Endothelial cell of umbilical vein (primary cell): Measurements from ENCODE around the gene KLHL30. TPM values are rescaled to one million over a fixed set of nuclear protein-coding genes. Genes with fewer than 3 reads are reported as not detected.

ENCODE experiments used
- BruUV-seq: library from RNA; stranded (reverse); fragments of 400-500 nt; replicated peaks from 2 replicates; lab custom pipeline; 2021; lab: Mats Ljungman, UMichigan
- CTCF ChIA-PET: fragments of 300-600, 350-600 bp; sonication (Branson Sonifier 250); formaldehyde crosslinking; loops from one replicate; lab custom pipeline; 2021; ENCODE audit warnings: antibody characterized with exemption, inconsistent platforms; lab: Charles Lee
- POLR2A ChIA-PET: fragments of 300-600, 350-600 bp; sonication (Branson Sonifier 250); formaldehyde crosslinking; loops from one replicate; lab custom pipeline; 2021; ENCODE audit warnings: antibody characterized with exemption, inconsistent platforms; lab: Charles Lee
- DNase-seq: peaks from one replicate; pipeline ENCODE4 v3.0.0-alpha.2; 2011; ENCODE audit warnings: low read depth, low spot score
- FAIRE-seq: peaks from 2 replicates; lab custom pipeline; 2011; peaks lifted over from hg19 to GRCh38; lab: Jason Lieb, UNC
- H2AFZ ChIP-seq: 2 replicates; pipeline ENCODE4 v1.6.0; 2012; ENCODE audit warnings: low read depth, low read length, control low read depth, inconsistent platforms
- H3K27ac ChIP-seq: 2 replicates; pipeline ENCODE4 v1.5.1; 2011; ENCODE audit warnings: low read depth, mild to moderate bottlenecking, control low read depth, low read length, moderate library complexity; ENCODE audit not compliant: insufficient read depth
- H3K27me3 ChIP-seq, 2 experiments: 2 replicates each; pipeline versions ENCODE4 v1.6.0 to v1.6.1; 2011; ENCODE audit warnings: low read length in 2 of 2, mixed read lengths in 1 of 2; ENCODE audit not compliant: control insufficient read depth in 2 of 2, insufficient read depth in 2 of 2
- H3K36me3 ChIP-seq, 2 experiments: 2 replicates in 1 of 2; 3 replicates in 1 of 2; pipeline ENCODE4 v1.5.1; 2011; ENCODE audit warnings: low read length in 2 of 2, mild to moderate bottlenecking in 1 of 2, moderate library complexity in 1 of 2; ENCODE audit not compliant: control insufficient read depth in 2 of 2, insufficient read depth in 2 of 2; ENCODE audit errors: extremely low read depth in 1 of 2
- H3K4me1 ChIP-seq: 3 replicates; pipeline ENCODE4 v1.5.1; 2011; ENCODE audit warnings: mild to moderate bottlenecking, low read length; ENCODE audit not compliant: control insufficient read depth, insufficient read depth; ENCODE audit errors: extremely low read depth
- H3K4me2 ChIP-seq: 2 replicates; pipeline ENCODE4 v1.6.1; 2011; ENCODE audit warnings: low read length, control low read depth, mixed read lengths; ENCODE audit not compliant: insufficient read depth
- H3K4me3 ChIP-seq, 3 experiments: fragments of 200-600 bp in 1 of 3; sonication (generic), shearing (Covaris generic) in 1 of 3; replicated peaks in 1 of 3; 2 replicates each; pipeline ENCODE4 v1.5.1; 2011 to 2016; ENCODE audit warnings: control low read depth in 3 of 3, low read length in 3 of 3, mild to moderate bottlenecking in 2 of 3, inconsistent platforms in 1 of 3, low read depth in 1 of 3, moderate library complexity in 1 of 3; ENCODE audit not compliant: insufficient read depth in 1 of 3
- H3K79me2 ChIP-seq: 2 replicates; pipeline ENCODE4 v1.6.0; 2012; ENCODE audit warnings: low read length, inconsistent platforms; ENCODE audit not compliant: control insufficient read depth, insufficient read depth
- H3K9ac ChIP-seq: replicated peaks from 2 replicates; pipeline ENCODE3; 2011; ENCODE audit warnings: low read length, control low read depth; ENCODE audit not compliant: insufficient read depth; ENCODE audit errors: extremely low read depth
- H3K9me1 ChIP-seq: replicated peaks from 3 replicates; pipeline ENCODE4 v1.6.0; 2011; ENCODE audit warnings: mild to moderate bottlenecking, low read length; ENCODE audit not compliant: control insufficient read depth, insufficient read depth; ENCODE audit errors: extremely low read depth
- H3K9me3 ChIP-seq: replicated peaks from 2 replicates; pipeline ENCODE4 v1.5.1; 2012; ENCODE audit warnings: low read length, inconsistent platforms; ENCODE audit not compliant: control insufficient read depth, insufficient read depth
- H4K20me1 ChIP-seq: replicated peaks from 2 replicates; pipeline ENCODE3; 2011; ENCODE audit warnings: mild to moderate bottlenecking, low read length; ENCODE audit not compliant: control insufficient read depth, insufficient read depth; ENCODE audit errors: extremely low read depth
- FOS ChIP-seq: IDR thresholded peaks from 2 replicates; pipeline ENCODE4 v1.6.1; 2011; ENCODE audit warnings: mild to moderate bottlenecking, low read length, moderate library complexity, borderline replicate concordance; ENCODE audit not compliant: insufficient read depth
- JUN ChIP-seq: IDR thresholded peaks from 2 replicates; pipeline ENCODE4 v1.6.1; 2011; ENCODE audit warnings: borderline replicate concordance, low read depth; ENCODE audit not compliant: insufficient read length, insufficient read depth
- MYC ChIP-seq: IDR thresholded peaks from one replicate; pipeline ENCODE4 v1.6.1; 2011; ENCODE audit warnings: mild to moderate bottlenecking, low read depth, low read length
- POLR2A ChIP-seq: IDR thresholded peaks from 2 replicates; pipeline ENCODE4 v1.6.1; 2012; ENCODE audit warnings: low read depth, mild to moderate bottlenecking, control low read depth, low read length
- POLR2AphosphoS5 ChIP-seq: IDR thresholded peaks from 2 replicates; pipeline ENCODE4 v1.6.1; 2012; ENCODE audit warnings: low read depth, mild to moderate bottlenecking, control low read depth, low read length, moderate library complexity; ENCODE audit not compliant: insufficient read depth
- dilution Hi-C: fragments of 300-500 bp; cut with MboI; formaldehyde crosslinking; loops from one replicate; pipeline ENCODE4 v1.15.0; 2019; ENCODE audit warnings: low sequenced_read_pairs; ENCODE audit not compliant: extremely low pct_ligation_motif_present
- intact Hi-C: fragments of 100-400 bp; cut with micrococcal nuclease; formaldehyde crosslinking; loops from one replicate; pipeline ENCODE4 v1.10.0; 2022
- polyA plus RNA-seq, 4 experiments: library from polyadenylated mRNA; depleted of rRNA in 3 of 4; stranded (reverse) in 3 of 4; unstranded in 1 of 4; fragments of >200 nt; gene quantifications; 2 replicates each; pipeline versions ENCODE4 v1.2.1 to v1.2.3, GENCODE V29; 2011 to 2012; ENCODE audit warnings: missing spikeins in 1 of 4
- total RNA-seq: library from RNA; stranded (reverse); gene quantifications from 2 replicates; pipeline ENCODE4 v1.2.3, GENCODE V29; 2021
- TF ChIP-seq, protein P1 (sequence below): IDR thresholded peaks from 2 replicates; pipeline ENCODE4 v1.6.1; 2011; ENCODE audit not compliant: insufficient read depth, insufficient read length
- TF ChIP-seq, protein P2 (sequence below), 2 donors: IDR thresholded peaks; 1 replicate in 1 of 2; 2 replicates in 1 of 2; pipeline ENCODE4 v1.5.1; 2011; ENCODE audit warnings: low read length in 2 of 2, mild to moderate bottlenecking in 2 of 2, moderate library complexity in 2 of 2, control low read depth in 1 of 2, inconsistent platforms in 1 of 2, low read depth in 1 of 2; ENCODE audit not compliant: insufficient read depth in 1 of 2; ENCODE audit errors: extremely low read depth in 1 of 2

The KLHL30 gene
- total and polyA plus RNA-seq, 2 donors (not counting 3 experiments of a cell fraction or from before 2014, with no cell fraction given): not detected

DNA sequence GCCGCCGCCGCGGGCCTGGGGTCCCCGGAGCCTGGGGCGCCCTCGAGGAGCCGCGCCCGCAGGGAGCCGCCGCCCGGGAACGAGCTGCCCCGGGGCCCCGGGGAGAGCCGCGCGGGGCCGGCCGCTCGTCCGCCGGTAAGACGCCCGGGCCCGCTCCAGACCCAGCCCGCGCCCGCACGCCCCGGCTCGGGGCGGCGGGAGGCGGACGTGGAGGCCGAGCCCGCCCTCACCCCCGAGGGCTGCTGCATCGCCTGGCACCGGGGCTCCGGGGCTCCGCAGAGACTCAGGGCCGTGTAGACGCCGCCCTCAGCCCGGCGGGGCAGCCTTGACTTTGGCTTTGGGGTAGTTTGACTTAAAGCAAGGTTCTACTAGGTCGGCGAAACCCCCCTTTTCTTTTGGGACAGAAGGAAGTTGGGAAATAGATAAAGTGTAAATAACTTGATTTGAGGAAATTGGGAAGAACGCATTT, 20.6 kb downstream of the KLHL30 start:
- no peaks in the 10 kb centered on the region for H3K36me3 ChIP-seq
- TF ChIP-seq POLR2A: no peak
- TF ChIP-seq JUN: no peak
- TF ChIP-seq, protein P1, sequence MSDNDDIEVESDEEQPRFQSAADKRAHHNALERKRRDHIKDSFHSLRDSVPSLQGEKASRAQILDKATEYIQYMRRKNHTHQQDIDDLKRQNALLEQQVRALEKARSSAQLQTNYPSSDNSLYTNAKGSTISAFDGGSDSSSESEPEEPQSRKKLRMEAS: no peak
- TF ChIP-seq POLR2AphosphoS5: no peak
- TF ChIP-seq, protein P2, sequence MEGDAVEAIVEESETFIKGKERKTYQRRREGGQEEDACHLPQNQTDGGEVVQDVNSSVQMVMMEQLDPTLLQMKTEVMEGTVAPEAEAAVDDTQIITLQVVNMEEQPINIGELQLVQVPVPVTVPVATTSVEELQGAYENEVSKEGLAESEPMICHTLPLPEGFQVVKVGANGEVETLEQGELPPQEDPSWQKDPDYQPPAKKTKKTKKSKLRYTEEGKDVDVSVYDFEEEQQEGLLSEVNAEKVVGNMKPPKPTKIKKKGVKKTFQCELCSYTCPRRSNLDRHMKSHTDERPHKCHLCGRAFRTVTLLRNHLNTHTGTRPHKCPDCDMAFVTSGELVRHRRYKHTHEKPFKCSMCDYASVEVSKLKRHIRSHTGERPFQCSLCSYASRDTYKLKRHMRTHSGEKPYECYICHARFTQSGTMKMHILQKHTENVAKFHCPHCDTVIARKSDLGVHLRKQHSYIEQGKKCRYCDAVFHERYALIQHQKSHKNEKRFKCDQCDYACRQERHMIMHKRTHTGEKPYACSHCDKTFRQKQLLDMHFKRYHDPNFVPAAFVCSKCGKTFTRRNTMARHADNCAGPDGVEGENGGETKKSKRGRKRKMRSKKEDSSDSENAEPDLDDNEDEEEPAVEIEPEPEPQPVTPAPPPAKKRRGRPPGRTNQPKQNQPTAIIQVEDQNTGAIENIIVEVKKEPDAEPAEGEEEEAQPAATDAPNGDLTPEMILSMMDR (IDR thresholded peaks at IDR 0.05; ENCODE audit: extremely low read depth in 1 of 2, insufficient read depth in 1 of 2, low read depth in 1 of 2, low read length in 2 of 2): no peak
- no peak for TF ChIP-seq FOS
- TF ChIP-seq MYC: no peak
- peak overlapping the region; percentile 24 for H2AFZ ChIP-seq
- no peaks in the 10 kb centered on the region for H4K20me1 ChIP-seq
- FAIRE-seq (no peak), DNase-seq (no peak)
- H3K4me1 ChIP-seq: no peaks in the 10 kb centered on the region
- no peaks in the 10 kb centered on the region for H3K9me3 ChIP-seq
- peaks cover 3 to 11% of the 10 kb centered on the region in 2 experiments for H3K27me3 ChIP-seq
- H3K27ac ChIP-seq: no peak overlapping the region
- no peak overlapping the region for H3K9ac ChIP-seq
- CTCF ChIA-PET: interaction anchor here (0.8 to 3.2 kb wide), 7 partner anchors 9 to 104 kb away, joined by 3 to 35 read pairs (median 4); no protein-coding TSS in a partner anchor
- POLR2A ChIA-PET: no interaction called here
- H3K9me1 ChIP-seq: no peaks in the 10 kb centered on the region
- peak overlapping the region; percentile 35 for H3K4me2 ChIP-seq
- no peak overlapping the region for H3K4me3 ChIP-seq
- H3K79me2 ChIP-seq: no peaks in the 10 kb centered on the region
- BruUV-seq: no TSS peak
- dilution Hi-C loops: no loop called here
- intact Hi-C loops: loop anchor here (2.0 kb wide), 1 partner anchor 44 kb away; the partner anchor contains the start of gene ILKAP
